MM.1S (cell line): Measurements from ENCODE around the gene MME.
"Not testable (repeated sequence)": the region's sequence is repeated elsewhere in the genome, so short reads cannot be mapped to it uniquely, and the experiment has no call there.

Experiments
- DNase-seq: peaks from one replicate; pipeline ENCODE4 v3.0.0-alpha.2; 2015
- H2AFZ ChIP-seq: fragments of 300-600 bp; sonication (generic); 2 replicates; pipeline ENCODE4 v1.6.0; 2016; ENCODE audit warnings: antibody characterized with exemption, low read length
- H3F3A ChIP-seq: fragments of 300-600 bp; sonication (generic); 2 replicates; pipeline ENCODE4 v1.6.1; 2016; ENCODE audit warnings: mild to moderate bottlenecking, antibody characterized with exemption, low read length, moderate library complexity, mixed read lengths; ENCODE audit not compliant: insufficient read depth
- H3K27ac ChIP-seq: fragments of 300-600 bp; sonication (generic); 2 replicates; pipeline ENCODE4 v1.5.1; 2016; ENCODE audit warnings: mild to moderate bottlenecking, low read length
- H3K27me3 ChIP-seq: fragments of 300-600 bp; sonication (generic); replicated peaks from 2 replicates; pipeline ENCODE4 v1.6.0; 2016; ENCODE audit warnings: low read length; ENCODE audit not compliant: insufficient read depth
- H3K36me3 ChIP-seq: fragments of 300-600 bp; sonication (generic); replicated peaks from 2 replicates; pipeline ENCODE4 v1.6.1; 2016; ENCODE audit warnings: mild to moderate bottlenecking, low read length, mixed read lengths; ENCODE audit not compliant: insufficient read depth
- H3K4me1 ChIP-seq: fragments of 300-600 bp; sonication (generic); 2 replicates; pipeline ENCODE4 v1.6.1; 2016; ENCODE audit warnings: low read length, mixed read lengths
- H3K4me2 ChIP-seq: fragments of 300-600 bp; sonication (generic); 2 replicates; pipeline ENCODE4 v1.6.0; 2016; ENCODE audit warnings: low read depth, low read length
- H3K4me3 ChIP-seq: fragments of 300-600 bp; sonication (generic); 2 replicates; pipeline ENCODE4 v1.5.1; 2016; ENCODE audit warnings: low read length, mixed read lengths
- H3K79me2 ChIP-seq: fragments of 300-600 bp; sonication (generic); 2 replicates; pipeline ENCODE4 v1.6.1; 2016; ENCODE audit warnings: mixed run types, low read length, mixed read lengths
- H3K9ac ChIP-seq: fragments of 300-600 bp; sonication (generic); 2 replicates; pipeline ENCODE4 v1.6.1; 2016; ENCODE audit warnings: low read length, mixed read lengths
- H3K9me2 ChIP-seq: fragments of 300-600 bp; sonication (generic); replicated peaks from 2 replicates; pipeline ENCODE4 v1.6.1; 2016; ENCODE audit warnings: mild to moderate bottlenecking, low read length, mixed read lengths; ENCODE audit not compliant: insufficient read depth
- H3K9me3 ChIP-seq: fragments of 300-600 bp; sonication (generic); replicated peaks from 2 replicates; pipeline ENCODE4 v1.6.1; 2016; ENCODE audit warnings: mild to moderate bottlenecking, low read length, mixed read lengths; ENCODE audit not compliant: insufficient read depth
- H4K20me1 ChIP-seq: fragments of 300-600 bp; sonication (generic); 2 replicates; pipeline ENCODE4 v1.6.1; 2016; ENCODE audit warnings: mild to moderate bottlenecking, low read length, moderate library complexity, mixed read lengths; ENCODE audit not compliant: insufficient read depth
- EZH2 ChIP-seq: fragments of 300-600 bp; sonication (generic); optimal IDR thresholded peaks from 2 replicates; pipeline ENCODE3; 2017; ENCODE audit warnings: low read depth, mild to moderate bottlenecking, antibody characterized with exemption, low read length, mixed read lengths
- EZH2phosphoT487 ChIP-seq: fragments of 300-600 bp; sonication (generic); IDR thresholded peaks from 2 replicates; pipeline ENCODE4 v1.6.1; 2018; ENCODE audit warnings: antibody characterized with exemption, low read length
- TF ChIP-seq, protein P1 (sequence below): fragments of 300-600 bp; sonication (generic); IDR thresholded peaks from 2 replicates; pipeline ENCODE4 v1.5.1; 2016; ENCODE audit warnings: antibody characterized with exemption, low read length, mixed read lengths

Gene MME

DNA sequence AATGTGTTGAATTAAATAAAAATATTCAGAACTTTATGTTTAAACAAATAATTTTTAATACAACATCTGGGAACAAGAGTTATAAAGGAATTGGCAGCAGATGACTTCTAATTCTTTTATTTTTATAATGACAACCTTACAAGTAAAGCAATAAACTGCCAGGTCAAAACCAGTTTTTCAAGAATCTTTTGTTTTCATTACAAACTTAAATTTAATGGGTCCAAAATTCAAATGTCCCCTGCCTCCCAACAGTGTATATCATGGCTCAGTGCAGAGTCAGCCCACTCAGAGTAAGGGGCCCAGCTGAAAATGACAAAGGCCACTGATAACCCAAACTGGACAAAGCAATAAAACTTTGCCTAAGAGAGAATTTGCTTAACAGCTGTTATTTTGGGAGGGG lies 131.8 kb downstream of the MME start:
- DNase-seq, result no peak
- Histone ChIP-seq H3K4me3 (no peak overlapping the region), H3K4me2 (no peak overlapping the region), H3K27me3 (no peaks in the 10 kb centered on the region), H3K9me3 (no peaks in the 10 kb centered on the region), H3K36me3 (no peaks in the 10 kb centered on the region), H3K9me2 (no peaks in the 10 kb centered on the region), H3K27ac (no peak overlapping the region), H3K9ac (no peak overlapping the region), H4K20me1 (no peaks in the 10 kb centered on the region), H3K4me1 (no peaks in the 10 kb centered on the region), H2AFZ (no peak overlapping the region), H3K79me2 (no peaks in the 10 kb centered on the region), H3F3A (no peaks in the 10 kb centered on the region)
- TF ChIP-seq, protein P1, sequence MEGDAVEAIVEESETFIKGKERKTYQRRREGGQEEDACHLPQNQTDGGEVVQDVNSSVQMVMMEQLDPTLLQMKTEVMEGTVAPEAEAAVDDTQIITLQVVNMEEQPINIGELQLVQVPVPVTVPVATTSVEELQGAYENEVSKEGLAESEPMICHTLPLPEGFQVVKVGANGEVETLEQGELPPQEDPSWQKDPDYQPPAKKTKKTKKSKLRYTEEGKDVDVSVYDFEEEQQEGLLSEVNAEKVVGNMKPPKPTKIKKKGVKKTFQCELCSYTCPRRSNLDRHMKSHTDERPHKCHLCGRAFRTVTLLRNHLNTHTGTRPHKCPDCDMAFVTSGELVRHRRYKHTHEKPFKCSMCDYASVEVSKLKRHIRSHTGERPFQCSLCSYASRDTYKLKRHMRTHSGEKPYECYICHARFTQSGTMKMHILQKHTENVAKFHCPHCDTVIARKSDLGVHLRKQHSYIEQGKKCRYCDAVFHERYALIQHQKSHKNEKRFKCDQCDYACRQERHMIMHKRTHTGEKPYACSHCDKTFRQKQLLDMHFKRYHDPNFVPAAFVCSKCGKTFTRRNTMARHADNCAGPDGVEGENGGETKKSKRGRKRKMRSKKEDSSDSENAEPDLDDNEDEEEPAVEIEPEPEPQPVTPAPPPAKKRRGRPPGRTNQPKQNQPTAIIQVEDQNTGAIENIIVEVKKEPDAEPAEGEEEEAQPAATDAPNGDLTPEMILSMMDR, result no peak
- no peak for TF ChIP-seq EZH2phosphoT487
- no peak for TF ChIP-seq EZH2

DNA sequence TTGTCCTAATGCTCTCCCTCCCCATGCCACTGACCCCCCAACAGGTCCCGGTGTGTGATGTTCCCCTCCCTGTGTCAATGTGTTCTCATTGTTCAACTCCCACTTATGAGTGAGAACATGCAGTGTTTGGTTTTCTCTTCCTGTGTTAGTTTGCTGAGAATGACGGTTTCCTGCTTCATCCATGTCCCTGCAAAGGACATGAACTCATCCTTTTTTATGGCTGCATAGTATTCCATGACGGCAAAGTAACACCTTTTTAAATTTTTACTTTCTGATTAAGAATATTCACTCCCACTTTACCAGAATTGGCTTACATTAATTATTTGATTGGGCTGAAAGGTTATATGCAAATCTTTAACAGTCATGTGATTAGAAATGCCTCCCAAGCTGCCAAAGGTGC lies 135.9 kb downstream of the MME start:
- H2AFZ ChIP-seq, H3K27ac ChIP-seq, H3K9me3 ChIP-seq, H3K36me3 ChIP-seq, H3K9me2 ChIP-seq, H3K4me2 ChIP-seq, H3F3A ChIP-seq, H3K4me1 ChIP-seq, H3K79me2 ChIP-seq, H3K27me3 ChIP-seq, DNase-seq, H3K4me3 ChIP-seq, H4K20me1 ChIP-seq, H3K9ac ChIP-seq: not testable (repeated sequence)

DNA sequence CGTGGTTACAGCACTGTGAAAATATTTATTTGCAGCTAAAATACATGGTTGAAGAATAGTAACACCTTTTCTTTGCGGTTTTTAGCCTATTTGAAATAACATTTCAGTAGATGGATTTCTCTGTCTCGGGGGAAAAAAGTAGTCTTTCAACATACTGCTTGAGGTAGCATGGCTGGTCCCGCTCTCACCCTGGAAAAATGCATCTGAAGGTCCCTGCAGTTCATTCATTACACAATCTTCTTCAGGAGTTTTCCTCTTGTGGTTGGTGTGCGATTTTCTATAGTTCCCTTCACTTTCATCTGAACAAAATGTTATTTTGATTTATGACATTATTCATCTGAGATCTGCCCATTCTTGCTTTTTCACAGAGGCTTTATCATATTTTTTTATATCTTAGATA lies 137.5 kb downstream of the MME start:
- Histone ChIP-seq H3K9ac (no peak overlapping the region), H3K79me2 (no peaks in the 10 kb centered on the region), H3K9me3 (no peaks in the 10 kb centered on the region), H2AFZ (no peak overlapping the region), H3K27ac (no peak overlapping the region), H3K9me2 (no peaks in the 10 kb centered on the region), H3F3A (no peaks in the 10 kb centered on the region), H3K36me3 (no peaks in the 10 kb centered on the region), H3K4me1 (no peaks in the 10 kb centered on the region), H3K4me2 (no peak overlapping the region), H3K27me3 (no peaks in the 10 kb centered on the region), H3K4me3 (no peak overlapping the region), H4K20me1 (no peaks in the 10 kb centered on the region)
- DNase-seq, result no peak
- no peak for TF ChIP-seq EZH2
- TF ChIP-seq, protein P1, result no peak
- no peak for TF ChIP-seq EZH2phosphoT487

DNA sequence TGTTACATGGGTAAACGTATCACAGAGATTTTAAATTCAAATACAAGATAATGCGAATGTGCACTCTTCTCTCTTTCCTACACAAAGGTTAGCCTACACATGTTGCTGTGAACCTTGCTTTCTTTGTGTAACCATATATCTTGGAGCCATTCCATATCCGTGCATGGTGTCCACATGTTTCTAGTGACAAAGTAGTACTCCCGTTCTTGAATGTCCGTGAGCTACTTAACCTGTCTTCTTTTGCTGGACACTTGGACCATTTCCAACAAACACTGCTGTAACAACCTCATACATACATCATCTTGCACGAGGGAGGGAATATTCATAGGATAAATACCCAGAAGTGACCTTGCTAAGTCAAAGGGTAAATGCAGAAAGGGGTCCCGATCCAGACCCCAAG lies 138.3 kb downstream of the MME start:
- Histone ChIP-seq H3K4me1 (no peaks in the 10 kb centered on the region), H3K27ac (no peak overlapping the region), H3K27me3 (no peaks in the 10 kb centered on the region), H3K79me2 (no peaks in the 10 kb centered on the region), H4K20me1 (no peaks in the 10 kb centered on the region), H3K9me3 (no peaks in the 10 kb centered on the region), H3K9me2 (no peaks in the 10 kb centered on the region), H3F3A (no peaks in the 10 kb centered on the region), H3K9ac (no peak overlapping the region), H3K4me2 (no peak overlapping the region), H2AFZ (no peak overlapping the region), H3K4me3 (no peak overlapping the region), H3K36me3 (no peaks in the 10 kb centered on the region)
- DNase-seq, result no peak
- TF ChIP-seq EZH2 (no peak), EZH2phosphoT487 (no peak)
- TF ChIP-seq, protein P1, result no peak
